NCI-H1048 (cell line): ENCODE results near the gene CNN2.
A peak's percentile ranks its signal among the peaks of the same experiment; 100 is the strongest.

Experiments used
- DNase-seq: peaks from one replicate; lab custom pipeline; 2025; lab: John Stamatoyannopoulos, UW

The CNN2 gene

GRCh38 chr19:1081301-1082164 lies 55.1 kb downstream of the CNN2 start:
- DNase-seq = no peak

- peak; percentile 89 for DNase-seq
Measured at GRCh38 chr19:1082165-1082927, 55.9 kb downstream of the CNN2 start.

- no peak for DNase-seq
Measured at GRCh38 chr19:1082928-1083816, 56.8 kb downstream of the CNN2 start.

- DNase-seq = no peak
Measured at GRCh38 chr19:1084024-1084868, 57.8 kb downstream of the CNN2 start.

DNA sequence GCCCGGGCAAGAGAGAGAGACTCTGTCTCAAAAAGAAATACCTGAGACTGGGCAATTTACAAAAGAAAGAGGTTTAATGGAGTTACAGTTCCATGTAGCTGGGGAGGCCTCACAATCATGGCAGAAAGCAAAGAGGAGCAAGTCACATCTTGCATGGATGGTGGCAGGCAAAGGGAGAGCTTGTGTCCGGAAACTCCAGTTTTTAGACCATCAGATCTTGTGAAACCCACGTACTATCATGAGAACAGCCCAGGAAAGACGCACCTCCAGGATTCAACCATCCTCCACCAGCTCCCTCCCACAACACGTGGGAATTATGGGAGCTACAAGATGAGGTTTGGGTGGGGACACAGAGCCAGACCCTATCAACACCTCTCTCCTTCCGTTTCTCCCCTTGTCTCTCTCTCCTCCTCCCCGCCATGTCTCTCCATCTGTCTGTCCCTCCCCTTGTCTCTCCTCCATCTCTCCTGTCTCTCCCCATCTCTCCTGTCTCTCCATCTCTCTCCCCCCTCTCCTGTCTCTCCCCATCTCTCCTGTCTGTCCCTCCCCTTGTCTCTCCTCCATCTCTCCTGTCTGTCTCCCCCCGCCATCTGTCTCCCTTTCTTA lies 58.7 kb downstream of the CNN2 start:
- DNase-seq = no peak

DNA sequence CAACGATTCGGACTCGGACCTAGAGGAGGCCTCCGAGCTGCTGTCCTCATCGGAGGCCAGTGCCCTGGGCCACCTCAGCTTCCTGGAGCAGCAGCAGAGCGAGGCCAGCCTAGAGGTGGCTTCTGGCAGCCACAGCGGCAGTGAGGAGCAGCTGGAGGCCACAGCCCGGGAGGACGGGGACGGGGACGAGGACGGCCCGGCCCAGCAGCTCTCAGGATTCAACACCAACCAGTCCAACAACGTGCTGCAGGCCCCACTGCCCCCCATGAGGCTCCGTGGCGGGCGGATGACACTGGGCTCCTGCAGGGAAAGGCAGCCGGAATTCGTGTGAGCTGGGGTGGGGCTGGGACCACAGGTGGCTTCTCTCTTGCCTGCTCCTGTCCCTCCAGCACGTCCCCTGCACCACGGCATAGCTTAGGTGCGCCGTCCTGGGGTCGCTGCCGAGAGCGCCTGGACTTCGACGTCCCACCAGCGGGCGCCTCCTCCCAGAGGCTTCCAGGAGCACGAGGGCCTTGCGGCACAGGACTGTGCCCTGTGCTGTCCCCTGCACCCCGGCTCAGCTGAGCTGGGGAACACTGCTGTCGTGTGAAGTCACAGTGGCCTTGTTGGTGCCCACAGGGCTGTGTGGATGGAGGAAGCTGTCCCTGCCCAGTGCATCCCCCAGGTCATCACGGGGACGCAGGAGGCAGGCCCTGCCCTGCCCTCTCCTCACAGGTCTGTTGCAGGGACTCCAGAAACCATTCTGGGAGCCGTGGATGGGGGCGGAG lies 59.5 kb downstream of the CNN2 start:
- no peak for DNase-seq

DNA sequence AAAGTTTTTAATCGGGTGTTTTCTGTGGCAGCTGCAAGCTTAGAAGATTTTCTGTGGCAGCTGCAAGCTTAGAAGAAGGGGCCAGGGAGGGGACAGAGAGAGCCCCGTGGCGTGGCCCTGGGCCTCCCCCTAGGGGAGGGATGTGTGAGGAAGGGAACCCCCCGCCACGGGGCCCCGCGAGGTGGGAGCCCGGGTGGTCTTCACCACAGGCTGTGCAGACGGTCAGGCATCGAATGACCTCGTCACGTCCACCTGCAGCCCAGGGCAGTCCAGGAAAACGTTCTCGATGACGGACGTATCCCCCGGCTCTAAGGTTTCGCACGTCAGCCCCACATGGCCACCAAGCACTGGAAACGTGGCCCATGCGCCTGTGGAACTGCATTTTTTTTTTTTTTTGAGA lies 60.2 kb downstream of the CNN2 start:
- DNase-seq = no peak

DNA sequence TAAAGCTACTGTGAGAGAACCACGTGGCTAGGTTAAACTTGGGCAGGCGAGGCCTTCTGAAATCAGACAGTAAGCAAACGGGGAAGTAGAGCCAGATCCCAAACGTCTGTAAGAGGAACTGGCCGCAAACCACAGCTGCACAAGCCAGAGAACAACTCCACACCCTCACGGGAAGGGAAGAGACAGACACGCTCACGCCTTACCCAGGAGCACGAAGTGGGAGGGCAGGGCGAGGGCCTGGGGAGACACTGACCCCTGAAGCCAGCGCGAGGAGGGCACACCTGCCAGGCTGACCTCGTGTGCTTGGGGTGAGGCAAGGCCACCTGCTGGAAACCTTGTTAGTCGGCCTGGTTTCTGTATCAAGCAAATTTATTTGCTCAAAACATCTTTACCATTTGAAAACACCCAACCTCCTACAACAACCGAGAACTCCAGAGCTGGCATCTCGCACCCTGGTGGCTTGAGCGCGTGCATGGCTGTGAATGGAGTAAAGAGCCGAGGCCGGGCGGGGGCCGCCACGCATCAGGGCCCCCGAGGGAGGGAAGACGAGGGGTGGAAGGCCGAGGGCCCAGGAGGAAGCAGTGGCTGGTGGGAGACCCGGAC lies 61.5 kb downstream of the CNN2 start:
- DNase-seq = no peak

- no peak for DNase-seq
Measured at GRCh38 chr19:1088416-1089010, 62.1 kb downstream of the CNN2 start.
